HK-2 (cell line): Measurements from ENCODE around the gene ERC2.
A peak's percentile ranks its signal among the peaks of the same experiment; 100 is the strongest.

Source experiments
- DNase-seq: peaks from one replicate; pipeline ENCODE4 v3.0.0-alpha.2; 2018; ENCODE audit not compliant: unreplicated experiment

ERC2 gene

DNA sequence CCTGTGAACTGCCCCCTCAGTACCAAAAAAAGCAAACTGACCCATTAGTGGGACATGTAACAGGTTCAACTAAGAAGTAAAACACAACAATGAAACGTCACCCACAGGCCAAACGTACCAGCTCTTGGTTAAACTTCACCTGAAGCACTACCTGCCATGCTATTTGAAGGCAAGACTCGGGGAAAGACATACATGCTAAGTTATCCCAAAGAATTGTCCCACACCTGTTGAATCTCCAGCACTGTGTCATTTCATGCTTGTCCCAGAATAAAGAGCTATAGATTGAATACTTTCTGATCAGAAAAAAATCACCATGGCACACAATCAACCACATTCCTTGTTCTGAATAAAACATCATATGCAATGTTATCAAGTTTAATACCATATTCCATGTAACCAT lies 785.8 kb downstream of the ERC2 start:
- no peak for DNase-seq

DNA sequence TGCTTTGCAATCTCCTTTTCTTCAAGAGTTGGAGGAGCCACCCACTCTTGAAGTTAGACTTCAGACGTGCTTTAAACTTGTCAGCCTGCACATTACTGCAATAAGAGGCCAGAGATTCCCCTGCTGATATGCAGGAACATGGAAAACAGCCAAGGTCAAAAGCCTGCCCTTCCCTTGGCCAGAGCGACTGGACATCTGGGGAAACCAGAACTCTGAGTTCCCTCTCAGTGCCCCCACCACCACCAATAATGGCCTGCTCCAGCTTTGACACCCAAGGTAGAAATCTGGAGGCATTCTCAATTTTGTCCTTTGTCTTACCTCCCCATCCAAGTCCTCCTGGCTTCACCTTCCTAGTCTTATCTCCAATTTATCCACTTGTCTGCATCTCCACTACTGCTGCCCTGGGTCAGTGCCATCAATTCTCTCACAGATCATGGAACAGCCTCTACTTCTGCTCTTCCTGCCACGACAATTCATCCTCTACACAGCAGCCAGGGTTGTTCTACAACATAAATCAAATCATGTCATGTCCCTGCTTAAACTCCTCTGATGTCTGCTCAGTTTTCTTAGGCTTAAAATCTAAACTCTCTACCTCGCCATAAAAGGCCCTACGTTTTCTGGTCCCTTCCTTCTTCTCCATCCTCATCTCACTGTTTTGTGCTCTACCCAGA lies 789.6 kb downstream of the ERC2 start:
- DNase-seq = no peak

DNA sequence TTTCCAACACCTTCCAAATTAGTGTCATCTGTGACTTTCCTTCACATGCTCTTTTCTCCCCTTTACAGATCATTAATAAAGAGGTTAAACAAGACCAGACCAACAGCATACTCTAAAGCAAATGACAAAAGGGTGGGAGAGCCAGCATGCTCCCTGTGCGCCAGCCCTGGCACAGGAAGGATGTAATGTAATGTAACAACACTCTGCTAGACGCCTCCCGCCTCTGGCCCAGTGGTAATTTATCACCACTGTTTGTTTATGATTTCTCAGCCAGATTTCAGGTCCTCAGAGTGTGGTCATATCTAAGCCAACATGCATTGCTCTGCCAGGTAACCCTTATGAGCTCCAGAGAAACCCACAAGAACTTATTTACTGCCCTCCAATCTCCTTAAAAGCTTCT lies 791.6 kb downstream of the ERC2 start:
- DNase-seq = no peak

DNA sequence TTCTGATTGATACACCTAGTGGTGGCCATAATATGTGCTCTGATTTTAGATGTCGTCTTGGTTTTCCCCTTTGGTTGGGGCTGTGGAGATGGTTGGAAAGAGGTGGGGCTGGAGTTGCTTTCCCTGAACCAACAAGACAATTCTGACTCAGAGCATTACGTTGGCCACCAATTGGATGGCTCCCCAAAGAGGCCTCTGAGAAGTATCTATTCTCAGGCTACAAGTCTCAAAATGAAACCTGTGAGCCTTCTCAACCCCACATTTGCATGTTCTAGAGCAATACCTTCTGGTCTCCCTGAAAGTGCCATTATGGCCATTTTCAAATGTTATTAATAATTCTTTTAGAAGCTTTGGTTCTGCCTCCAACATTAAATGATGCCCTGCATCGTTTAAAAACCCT lies 792.8 kb downstream of the ERC2 start:
- DNase-seq = no peak

DNA sequence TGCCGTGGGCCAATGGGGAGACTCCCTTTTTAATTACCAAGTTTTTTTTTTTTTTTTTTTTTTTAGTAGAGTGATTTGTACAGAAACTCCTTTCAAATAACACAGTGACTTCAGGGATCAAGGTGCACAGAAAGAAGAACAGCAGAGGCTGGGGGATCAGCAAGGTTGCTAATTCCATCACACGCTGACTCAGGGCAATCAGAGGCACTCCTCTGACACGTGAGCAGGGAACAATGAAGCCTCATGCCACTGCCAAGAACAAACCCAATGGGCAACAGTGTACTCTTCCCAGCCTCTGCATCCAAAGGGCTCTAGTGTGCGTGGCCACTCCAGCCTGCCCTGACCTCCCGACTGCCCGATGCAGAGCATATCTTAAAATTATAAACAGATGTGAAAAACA lies 794.5 kb downstream of the ERC2 start:
- DNase-seq = no peak

DNA sequence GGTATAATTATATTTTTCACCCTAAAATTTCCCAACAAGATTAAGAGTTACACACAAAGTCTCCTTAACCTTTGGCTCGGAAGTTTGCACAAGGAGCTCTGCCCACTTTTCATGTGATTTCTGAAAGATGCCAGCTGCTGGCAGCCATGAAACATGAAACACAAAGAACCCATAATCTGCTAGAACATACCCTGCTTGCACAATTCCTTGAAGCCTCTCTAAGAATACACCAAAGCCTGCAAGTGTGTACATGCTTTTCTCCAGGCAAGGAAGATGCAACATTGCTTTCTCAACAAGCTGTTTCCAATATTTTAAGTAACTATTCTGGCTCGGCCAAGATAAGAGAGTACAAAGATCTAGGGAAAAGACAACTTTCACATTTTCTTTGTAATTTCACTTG lies 799.1 kb downstream of the ERC2 start:
- DNase-seq = no peak

DNA sequence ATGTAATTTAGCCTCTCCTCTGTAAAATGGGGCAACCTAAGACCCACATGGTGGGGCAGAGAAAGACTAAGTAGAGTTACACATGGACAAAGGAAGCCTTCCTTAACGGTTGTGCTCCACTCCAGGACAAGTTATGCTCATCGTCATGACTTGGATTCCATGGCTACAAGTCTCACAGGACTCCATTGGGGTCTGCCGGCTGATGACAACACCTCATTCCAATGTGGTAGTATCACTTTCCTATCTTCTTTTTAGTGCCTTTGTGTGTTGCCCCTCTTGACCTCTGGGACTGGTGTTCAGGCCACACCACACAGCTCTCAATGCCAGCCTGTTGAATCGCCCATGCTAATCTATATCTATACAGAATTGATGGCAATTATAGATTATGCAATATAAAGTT lies 799.9 kb downstream of the ERC2 start:
- DNase-seq = peak; percentile 8

DNA sequence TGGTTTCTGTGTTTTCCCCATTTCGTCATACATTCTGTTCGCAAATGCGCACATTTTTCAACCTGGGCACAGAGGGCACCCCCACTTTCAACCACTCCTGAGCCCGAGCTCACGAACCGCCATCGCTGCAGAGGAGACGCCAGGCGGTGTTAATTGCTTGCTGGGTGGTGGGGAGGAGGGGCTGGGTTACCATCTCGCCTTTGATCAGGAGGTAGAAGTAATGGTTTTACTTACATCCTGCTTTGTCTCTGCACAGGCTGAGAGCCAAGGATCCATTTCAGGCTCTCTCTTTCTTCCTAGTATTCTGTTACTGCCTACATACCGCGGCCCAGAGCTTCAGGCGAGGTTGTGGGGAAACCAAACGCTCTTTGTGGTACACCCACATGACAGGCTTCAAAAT lies 803.9 kb downstream of the ERC2 start:
- DNase-seq = no peak

DNA sequence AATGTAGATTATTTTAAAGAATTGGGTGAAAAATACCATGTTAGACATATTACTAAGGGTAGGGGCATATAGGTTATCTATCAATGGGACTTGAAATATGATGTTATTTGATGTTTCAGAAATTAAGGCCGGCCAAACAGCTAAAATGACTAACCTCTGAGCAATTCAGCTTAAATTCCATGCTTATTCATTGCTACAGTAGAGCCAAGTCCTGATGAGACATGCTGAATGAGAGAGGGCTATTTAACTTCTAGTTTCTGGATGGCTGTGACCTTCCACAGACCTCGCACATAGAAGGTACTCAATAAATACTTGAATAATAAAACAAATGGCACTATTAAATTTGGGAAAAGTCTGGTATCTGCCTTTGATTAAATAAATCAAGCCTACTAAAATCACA lies 805.6 kb downstream of the ERC2 start:
- DNase-seq = no peak

DNA sequence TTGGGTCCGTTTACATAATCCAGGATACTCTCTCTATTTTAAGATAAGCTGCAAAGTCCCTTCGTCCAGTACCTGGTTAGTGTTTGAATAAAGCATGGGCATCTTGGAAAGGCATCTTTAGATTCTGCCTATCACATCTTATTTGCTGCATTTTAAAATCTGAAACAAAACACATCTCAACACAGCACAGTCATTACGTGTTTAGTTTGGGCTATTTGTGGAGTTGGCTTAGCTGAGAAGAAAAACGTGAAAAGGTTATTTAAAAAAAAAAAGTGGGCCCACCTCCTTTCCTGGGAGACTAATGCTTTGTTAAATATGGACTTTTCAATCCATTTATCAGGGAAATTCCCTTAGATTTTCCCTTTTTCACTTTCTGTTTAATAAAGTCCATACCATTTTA lies 806.7 kb downstream of the ERC2 start:
- no peak for DNase-seq

DNA sequence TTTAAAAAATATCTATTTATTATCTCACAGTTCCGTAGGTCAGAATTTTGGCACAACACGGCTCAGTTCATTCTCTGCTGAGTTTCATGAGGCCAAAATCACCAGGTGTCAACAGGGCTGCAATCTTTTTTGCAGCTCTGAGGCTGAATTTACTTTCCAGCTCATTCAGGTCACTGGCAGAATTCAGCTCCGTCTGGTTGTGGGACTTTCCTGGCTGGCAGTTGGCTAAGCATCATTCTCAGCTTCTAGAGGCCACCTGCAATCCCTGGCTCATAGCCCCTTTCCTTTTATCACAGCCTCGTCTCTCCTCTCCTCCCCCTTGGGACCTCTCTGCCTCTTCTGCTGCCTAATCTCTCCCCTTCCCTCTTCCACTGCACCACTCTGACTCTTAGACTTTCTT lies 807.1 kb downstream of the ERC2 start:
- no peak for DNase-seq

DNA sequence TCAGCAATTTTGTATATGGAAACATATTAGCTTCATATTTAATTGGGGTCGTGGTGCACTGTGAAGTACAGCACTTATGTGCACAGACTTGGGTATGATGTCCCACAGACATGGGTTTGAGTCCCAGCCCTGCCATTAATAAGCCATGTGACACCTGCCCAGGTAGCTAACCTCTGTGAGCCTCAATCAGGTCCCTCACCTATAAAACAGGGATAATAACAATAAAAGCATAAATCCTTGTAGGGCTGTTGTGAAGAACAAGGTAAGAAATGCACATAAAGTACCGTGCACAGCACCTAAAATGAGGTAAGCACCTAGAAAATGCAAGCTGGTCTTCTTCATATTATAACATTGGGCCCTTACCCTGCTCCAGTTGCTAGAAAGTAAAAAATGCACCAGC lies 807.6 kb downstream of the ERC2 start:
- DNase-seq = no peak

DNA sequence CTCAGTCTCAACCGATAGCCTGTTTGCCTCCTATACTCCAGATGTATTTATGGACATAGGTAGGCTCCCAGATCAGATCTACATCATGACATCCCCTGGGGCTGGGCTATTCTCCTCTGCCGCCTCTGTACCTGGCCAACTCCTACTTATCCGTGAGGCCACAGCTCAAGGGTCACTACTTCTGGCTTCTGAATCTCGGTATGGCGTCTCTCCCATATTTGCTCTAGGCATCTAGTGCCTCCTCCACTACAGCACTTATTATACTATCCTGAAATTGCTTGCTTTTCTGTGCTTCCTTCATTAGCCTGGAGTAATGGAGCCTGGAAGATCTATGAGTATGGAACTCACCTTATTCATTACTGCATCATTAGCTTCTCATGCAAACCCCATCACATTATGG lies 808.6 kb downstream of the ERC2 start:
- no peak for DNase-seq

DNA sequence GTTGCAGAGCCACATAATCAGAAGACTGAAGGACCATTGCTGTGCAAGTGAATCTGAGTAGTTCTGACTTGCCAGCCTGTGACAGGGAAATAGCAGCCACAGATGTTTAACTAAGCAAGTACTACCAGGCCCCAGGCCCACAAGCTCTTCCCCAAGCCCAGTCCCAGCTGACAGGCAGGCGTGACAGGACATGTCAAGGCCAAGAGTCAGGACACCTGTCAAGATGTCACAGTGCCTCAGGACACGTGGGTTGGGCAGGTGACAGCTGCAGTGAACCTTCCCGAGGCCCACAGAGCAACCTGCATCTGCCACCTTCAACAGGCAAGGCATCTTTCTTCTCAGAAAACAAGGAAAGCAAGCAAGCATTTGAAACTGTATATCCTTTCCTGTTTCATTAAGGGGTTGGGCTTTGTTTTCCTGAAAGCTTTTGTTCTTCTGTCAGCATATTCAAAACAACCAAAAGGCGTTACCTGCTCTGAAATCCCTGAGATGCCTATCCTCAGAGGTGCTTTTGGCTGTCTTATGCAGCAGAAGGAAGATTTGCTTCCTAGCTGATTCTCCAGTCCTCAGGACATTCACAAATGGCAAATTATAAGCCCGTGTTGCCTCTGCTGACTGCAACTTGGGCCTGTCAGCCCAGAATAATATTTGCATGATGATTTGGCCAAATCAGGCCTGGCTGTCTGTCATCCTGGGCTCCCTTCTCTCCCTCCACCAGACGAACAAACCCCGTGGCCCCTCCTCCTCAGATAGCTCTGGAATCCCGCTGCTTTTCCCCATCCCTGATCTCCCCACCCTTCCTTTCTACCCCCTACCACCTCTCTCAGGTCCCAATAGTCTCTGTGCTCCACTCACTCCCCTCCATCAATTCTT lies 809.3 kb downstream of the ERC2 start:
- DNase-seq = no peak

DNA sequence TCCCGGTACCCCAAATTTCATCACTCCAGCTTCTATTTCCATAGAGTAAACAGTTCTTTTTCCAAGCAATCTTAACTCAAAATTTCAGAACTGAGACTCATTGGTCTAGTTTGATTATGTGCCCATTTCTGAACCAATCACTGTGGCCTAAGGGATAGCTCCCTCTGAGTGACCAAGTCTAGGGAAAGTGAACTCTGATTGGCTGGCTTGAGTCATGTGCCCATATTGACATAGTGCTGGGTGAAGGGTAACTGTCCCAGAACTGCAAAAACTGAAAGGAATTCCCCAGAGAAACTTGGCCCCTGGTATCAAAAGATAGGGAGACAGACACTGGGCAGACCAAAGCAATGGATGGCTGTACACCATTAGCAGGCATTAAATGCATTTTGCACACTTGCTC lies 810.0 kb downstream of the ERC2 start:
- no peak for DNase-seq

DNA sequence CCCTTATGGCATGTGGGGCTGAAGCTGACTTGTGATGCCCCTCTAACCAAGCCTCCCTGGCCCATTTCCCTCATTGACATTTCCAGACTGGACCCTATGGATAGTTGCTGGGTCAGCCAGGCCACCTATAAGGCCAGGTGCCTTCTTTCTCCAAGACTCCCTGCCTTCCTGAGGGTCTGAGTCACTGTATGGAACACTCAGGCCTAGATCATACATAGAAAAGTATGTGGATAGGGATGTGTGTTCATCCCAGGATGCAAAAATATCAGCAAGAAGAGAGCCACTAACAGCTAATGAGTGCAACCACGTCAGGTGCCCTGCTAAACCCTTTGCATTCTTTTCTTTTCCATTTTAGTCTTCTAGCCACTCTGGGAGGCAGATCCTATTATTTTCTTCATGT lies 812.7 kb downstream of the ERC2 start:
- DNase-seq = no peak

DNA sequence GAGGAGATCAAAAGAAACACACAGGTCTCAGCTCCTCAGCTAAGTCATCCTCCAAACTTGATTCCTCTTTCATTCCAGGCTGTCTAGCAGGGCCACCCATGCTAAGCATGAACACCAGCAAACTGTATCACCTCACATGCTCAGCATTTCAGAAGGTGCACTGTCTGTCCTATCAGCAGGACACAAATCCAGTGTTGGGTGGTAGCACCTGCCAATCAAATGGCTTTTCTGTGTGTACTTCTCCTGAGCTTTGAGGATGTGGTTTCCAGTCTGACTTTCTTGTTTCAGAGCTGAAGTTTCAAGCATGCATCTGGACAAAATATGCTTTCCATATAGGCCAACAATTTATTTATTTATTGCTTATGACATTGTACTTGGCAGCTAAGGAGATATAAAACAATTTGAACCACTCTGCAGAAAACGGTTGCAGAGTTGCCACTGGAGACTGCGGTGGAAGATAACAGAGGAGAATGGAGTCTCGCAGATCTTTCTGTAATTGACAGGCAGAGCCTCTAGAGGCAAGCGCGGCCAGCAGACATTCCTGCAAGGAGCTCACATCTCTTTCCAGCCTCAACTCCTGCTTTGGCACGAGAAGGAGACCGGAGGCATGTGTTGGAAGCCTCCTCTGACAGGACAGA lies 814.0 kb downstream of the ERC2 start:
- DNase-seq = no peak

DNA sequence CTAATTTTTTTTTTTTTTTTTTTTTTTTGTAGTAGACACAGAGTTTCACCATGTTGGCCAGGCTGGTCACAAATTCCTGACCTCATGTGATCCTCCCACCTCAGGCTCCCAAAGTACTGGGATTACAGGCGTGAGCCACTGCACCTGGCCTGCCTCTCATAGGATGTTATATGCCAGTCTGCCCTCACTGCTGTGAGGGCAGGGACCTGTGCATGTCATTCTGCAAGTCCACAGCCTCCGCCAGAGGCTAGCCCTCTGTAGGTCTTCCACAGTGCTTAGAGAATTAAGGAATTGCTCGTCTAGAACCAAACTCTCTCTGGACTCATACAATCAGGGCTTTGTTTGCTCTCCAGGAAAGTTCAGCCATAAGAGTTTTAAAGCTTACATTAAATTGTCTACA lies 817.3 kb downstream of the ERC2 start:
- no peak for DNase-seq

DNA sequence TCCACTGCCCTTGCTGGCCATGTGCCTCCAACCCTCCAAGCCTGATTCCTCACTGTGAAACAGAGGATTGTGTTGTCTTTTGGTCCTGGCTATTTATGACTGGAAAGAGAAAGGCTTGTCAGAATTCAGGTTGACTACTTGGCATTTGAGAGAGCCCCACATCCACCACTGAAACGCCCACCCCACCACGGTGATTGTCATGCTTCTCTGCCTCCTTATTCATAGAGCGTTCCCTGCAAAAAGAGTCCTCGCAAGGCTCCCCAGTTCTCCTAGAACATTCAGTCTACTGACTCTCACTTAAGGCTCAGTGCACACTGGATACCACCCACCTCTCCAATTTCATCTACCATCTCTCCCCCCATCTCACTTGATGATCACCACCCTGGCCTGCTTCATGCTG lies 818.3 kb downstream of the ERC2 start:
- DNase-seq = no peak

DNA sequence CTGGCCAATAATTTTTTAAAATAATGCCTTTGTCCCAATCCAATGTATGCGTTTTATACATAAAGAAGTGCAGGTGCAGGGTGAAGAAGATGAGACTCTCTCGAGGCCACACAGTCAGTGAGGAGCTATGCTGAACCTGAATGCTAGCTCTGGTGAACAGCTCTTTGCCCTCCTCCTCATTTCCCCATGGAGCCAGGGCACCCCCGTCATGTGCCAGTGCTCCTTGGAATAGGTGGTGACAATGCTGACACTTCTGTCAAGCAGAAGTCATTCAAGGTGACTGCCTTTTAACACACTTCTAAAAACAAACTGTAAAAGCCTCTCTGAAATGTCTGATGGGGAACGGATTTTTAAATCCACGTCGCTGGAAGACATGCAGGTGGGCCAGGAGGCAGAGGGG lies 818.7 kb downstream of the ERC2 start:
- no peak for DNase-seq

DNA sequence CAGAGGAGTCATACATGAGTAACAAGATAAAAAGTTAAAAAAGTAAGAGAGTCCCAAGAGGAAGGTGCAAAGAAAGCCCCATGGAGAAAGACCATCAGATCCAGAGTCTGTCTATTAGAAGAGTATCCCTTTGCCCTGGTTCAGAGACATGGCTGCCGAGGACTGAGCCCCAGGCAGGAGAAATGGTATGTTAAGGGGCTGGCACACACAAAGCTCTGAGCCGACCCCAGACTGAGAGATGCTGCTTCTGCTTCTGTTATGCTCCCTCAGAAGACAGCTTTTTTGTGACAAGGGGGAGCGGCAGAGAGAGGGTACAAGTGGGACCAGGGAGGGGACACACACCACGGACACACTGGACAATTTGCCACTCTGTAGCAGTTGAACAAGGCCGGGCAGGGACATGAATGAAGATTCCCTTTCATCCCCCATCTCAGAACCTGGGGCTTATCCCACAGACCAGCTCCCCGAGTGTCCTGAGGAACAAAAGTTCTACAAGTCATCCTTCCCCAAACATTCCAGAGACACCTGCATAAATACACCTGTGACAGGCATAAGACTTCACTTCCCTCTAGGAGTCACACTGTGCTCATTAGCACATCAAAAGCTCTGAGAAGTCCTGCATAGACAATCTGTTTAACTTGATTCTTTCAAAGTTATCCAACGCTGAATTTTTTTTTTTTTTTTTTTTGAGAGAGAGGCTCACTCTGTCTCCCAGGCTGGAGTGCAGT lies 819.5 kb downstream of the ERC2 start:
- DNase-seq = no peak

DNA sequence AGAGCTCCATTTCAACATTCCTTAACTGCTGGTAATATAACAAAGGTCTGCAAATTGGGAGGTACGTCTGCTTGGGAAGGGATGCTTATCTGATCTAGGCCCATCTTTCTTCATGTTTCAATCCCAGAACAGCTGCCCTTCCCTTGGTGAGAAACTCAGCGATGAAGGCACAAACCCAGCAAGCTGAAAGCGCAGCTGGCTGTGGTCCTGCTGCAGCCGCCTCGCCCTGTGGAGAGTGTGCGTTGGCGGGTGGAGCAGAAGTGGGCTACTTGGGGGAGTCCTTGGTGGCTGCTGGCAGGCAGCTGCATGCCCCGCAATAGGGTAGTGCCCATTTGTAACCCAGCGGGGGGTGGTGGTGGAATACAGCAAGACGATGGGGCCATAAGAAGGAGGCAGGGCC lies 820.6 kb downstream of the ERC2 start:
- DNase-seq = no peak
